EL (cell line): ENCODE data around the gene SH2D3C.
"Not testable (repeated sequence)": the region's sequence is repeated elsewhere in the genome, so short reads cannot be mapped to it uniquely, and the experiment has no call there.

Source experiments
- DNase-seq: peaks from one replicate; pipeline ENCODE4 v3.0.0-alpha.2; 2016

The SH2D3C gene

GRCh38 chr9:127762111-127762676, 16.3 kb downstream of the SH2D3C start:
- DNase-seq: no peak

- no peak for DNase-seq
Observed at GRCh38 chr9:127761491-127761956, 16.9 kb downstream of the SH2D3C start.

- no peak for DNase-seq
Observed at GRCh38 chr9:127761061-127761460, 17.4 kb downstream of the SH2D3C start.

DNA sequence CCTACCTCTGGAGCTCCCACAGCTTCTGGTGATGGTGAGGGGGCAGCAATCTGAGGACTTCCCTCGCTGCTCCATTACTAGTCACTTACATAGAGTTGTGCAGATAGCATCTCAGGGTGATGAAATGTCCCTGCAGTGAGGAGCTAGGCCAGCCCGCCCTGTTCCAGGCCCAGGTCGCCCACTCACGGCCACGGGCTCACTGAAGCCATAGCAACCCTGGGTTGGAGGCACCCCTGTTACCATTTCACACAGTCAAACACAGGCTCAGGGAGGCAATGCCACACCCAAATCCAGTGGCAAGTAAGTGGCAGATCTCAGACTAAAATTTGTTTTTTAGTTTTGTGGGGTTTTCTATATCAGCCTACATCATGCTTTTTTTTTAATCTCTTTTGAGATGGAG, 19.6 kb downstream of the SH2D3C start:
- no peak for DNase-seq

DNA sequence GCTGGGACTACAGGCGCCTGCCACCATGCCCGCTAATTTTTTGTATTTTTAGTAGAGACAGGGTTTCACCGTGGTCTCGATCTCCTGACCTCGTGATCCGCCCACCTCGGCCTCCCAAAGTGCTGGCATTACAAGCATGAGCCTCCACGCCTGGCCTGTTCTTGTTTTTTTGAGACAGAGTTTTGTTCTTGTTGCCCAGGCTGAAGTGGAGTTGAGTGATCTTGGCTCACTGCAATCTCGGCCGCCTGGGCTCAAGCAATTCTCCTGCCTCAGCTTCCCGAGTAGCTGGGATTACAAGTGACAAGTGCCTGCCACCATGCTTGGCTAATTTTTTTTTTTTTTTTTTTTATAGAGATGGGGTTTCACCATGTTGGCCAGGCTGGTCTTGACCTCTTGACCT, 21.7 kb downstream of the SH2D3C start:
- DNase-seq: not testable (repeated sequence)

DNA sequence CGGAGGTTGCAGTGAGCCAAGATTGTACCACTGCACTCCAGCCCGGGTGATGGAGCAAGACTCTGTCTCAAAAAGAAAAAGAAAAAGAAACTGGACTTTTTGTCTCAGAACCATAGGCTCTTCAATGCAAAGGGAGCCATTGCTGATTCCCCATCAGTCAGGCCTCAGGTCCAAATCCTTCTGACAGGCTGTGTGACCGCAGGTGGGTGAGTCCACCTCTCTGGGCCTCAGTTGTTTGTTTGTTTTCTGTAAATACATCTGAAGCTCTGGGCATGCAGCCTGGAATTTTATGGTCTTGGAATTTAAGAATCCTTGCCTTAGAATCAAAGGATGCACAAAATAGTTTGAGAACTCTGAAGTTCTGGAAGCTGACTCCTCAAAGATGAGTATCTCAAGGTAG, 22.2 kb downstream of the SH2D3C start:
- no peak for DNase-seq

- no peak for DNase-seq
Observed at GRCh38 chr9:127755061-127756060, 23.1 kb downstream of the SH2D3C start.

DNA sequence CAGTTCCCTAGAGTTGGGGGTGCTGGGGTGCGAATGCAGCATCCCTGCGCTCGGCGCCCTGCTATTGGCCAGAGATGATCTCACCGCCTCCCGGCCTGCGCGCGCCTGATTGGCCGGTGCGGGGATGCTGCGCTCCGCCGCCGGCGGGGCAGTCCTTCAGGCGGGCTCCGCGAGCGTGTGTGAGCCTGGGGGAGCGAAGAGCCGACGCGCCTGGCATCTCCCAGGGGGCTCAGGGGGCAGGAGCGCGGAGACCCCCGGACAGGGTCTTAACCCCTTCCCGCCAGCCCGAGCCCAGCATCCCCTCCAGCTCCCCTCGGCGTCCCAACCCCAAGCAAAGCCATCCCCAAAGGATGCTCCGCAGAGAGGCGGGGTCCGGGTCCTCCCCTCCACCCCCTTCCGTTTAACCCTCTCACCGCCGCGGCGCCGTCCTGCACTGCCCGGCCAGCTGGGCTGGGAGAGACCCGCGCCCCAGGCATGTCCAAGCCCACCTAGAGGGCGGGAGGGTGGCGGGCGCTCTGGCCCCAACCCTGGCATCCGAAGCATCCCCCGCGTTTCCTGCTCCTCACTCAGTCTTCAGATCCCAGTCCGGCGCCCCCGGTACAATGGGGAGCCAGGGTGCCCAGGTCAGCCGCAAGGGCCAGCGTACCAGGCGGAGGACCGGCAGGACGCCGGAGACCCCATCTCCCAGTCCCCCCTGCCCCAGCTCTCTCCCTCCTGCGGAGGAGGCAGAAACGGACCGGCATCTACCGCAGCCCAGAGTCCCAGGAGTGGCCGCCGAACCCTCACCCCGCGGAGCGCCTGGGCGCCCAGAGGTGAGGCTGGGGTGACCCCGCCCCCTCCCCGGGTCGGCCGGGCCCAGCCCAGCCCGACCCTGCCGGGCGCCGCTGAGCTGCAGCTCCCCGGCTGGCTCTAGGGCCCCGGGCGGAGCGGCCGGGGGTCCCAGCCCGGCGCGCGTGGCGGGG, 24.1 kb downstream of the SH2D3C start:
- DNase-seq: peak; percentile 34

DNA sequence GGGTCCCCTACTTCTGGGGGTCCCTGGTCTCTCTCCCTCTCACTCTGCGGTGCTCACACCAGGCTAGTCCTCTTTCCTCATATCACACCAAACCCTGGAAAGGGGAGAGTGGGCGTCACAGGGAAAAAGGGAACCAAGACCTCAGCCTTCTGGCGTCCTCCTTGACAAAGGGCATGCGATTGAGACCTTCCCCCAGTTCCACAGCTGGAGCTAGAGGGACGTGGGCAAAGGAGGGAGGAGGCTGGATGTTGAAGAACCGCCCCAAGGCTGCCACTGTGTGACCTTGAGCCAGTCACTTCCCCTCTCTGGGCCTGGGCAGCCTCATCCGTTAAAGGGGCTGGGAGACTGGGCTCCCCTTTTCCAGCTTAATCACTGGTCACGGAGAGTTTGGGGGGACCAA, 24.8 kb downstream of the SH2D3C start:
- no peak for DNase-seq

DNA sequence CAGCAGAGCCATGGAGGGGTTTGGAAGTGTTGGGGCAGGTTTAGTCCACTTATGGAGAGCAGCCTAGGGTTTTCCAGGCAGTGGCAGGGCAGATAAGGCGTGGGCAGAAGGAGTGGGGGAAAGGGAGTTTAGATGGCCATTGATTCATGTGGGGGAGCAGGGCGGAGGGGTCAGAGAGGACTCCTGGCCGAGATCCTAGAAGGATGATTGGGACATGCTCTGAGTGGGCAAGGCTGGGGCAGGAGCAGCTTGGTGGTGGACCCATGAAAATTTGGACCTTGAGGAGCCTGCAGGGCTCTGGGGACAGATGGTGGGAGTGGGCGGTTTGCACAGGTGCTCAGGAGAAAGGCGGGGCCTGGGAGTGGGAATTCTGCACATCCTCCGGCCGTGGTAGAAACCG, 25.3 kb downstream of the SH2D3C start:
- no peak for DNase-seq

DNA sequence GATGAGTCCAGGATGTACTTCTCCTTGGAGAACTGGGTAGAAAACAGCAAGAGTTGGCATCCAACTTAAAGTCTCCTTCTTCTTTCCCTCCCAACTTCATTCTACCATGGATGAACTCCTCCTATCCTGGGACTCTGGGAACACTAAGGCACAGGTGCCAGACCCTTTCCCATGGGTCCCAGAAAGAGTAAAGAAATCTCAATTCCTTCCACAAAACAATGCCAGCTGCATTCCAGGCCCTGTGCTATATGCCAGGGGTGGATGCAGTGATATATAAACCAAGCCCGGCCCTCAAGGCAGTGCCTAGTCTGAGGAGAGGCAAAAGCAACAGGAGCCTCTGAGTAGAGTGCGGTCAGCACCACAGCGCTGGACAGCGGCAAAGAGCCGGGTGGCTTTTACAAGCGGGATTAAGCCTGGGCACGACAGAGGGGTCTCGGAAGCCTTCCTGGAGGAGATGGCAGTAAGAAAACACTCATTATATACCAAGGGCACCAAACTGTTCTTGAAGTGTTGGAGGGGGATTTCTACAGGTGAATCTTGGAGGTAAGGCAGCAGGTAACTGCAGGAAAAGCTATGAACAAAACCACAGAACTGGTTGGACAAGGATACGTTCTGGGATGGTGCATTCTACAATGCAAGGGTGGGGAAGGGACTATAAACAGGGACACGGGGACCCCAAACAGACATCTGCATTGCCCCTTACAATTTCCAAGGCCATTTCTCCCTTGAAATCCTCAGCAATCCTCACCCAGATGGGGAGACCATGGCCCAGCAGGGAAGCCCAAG, 27.0 kb downstream of the SH2D3C start:
- no peak for DNase-seq

- DNase-seq: no peak
Observed at GRCh38 chr9:127749090-127749787, 29.2 kb downstream of the SH2D3C start.

- DNase-seq: no peak
Observed at GRCh38 chr9:127746959-127747569, 31.4 kb downstream of the SH2D3C start.

DNA sequence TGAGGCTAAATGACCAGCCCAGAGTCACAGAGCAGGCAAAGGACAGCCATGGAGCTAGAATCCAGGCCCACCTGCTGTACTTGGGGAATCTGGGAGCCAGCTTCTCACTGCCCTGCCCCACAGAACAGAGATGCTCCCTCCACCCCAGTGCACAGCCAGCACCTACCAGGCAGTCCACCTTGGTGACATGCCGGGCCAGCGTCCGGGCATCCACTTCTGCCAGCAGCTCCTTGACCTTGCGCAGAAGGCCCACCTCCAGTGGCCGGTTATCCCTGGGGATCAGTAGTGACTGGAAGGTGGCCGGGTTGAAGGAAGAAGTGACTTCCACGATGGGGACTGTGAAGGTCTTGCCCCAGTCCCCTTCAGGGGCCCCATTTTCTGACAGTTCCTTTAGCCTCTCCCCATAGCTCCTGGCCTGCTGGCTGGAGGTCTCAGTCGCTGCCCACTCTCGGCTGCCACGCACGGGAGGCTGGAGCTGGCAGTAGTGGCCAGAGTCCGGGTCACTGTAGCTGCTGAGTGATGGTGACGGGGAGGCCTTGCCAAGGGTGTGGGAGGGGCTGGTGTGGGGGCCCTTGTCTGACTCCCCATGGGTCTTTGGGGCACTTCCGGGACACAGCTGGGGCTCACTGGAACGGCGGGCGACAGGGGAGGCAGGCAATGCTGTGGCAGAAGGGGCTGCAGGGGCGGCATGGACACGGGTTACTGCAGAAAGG, 33.9 kb downstream of the SH2D3C start:
- no peak for DNase-seq

- peak; percentile 94 for DNase-seq
Observed at GRCh38 chr9:127742435-127743088, 35.9 kb downstream of the SH2D3C start.

- DNase-seq: peak; percentile 78
Observed at GRCh38 chr9:127741831-127742434, 36.5 kb downstream of the SH2D3C start.

GRCh38 chr9:127739614-127740330, 38.7 kb downstream of the SH2D3C start:
- DNase-seq: no peak

DNA sequence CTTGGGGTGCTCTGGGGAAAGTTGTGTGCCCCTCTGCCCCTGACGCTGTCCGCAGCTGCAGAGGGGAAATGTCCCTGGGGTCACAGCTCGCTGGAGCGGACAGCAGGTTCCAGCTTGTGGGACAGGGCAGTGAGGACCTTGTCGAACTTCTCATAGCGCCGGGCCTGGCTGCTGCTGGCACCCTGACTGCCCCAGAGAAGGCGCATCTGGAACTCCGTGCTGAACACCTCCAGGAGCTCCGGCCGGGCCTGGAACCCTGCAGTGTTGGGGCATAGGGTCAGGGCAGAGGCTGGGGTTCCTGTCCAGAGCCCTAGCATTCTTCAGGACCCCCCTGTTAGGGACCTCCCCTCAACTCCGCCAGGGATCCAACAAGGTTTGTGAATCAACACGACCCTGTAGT, 39.8 kb downstream of the SH2D3C start:
- no peak for DNase-seq
